ENCODE results near the gene EPDR1.

GRCh38 chr7:37894671-37895070 lies 25.8 kb upstream of the EPDR1 start:
- no peak for TF ChIP-seq CTCF (IDR thresholded peaks at IDR 0.05)
- TF ChIP-seq POLR2A (IDR thresholded peaks at IDR 0.05): no peak
